Right hindlimb (tissue), 1 donor: Measurements from ENCODE around the gene ITGB4.
A peak's percentile ranks its signal among the peaks of the same experiment; 100 is the strongest.

Experiments used
- DNase-seq: peaks from one replicate; pipeline ENCODE4 v3.0.0-alpha.2; 2018

ITGB4 gene

DNA sequence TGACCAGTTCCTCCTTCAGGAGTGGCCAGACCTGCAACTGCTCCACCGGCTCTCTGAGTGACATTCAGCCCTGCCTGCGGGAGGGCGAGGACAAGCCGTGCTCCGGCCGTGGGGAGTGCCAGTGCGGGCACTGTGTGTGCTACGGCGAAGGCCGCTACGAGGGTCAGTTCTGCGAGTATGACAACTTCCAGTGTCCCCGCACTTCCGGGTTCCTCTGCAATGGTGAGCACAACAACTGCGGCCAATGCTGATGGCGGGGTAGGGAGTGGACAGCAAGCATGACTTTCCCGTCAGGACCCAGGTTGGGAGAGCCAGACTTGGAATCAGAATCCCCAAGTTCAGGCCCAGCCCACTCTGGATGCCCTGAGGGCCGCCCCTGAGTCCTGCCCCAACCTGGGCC is 12.2 kb downstream of the ITGB4 start:
- no peak for DNase-seq

DNA sequence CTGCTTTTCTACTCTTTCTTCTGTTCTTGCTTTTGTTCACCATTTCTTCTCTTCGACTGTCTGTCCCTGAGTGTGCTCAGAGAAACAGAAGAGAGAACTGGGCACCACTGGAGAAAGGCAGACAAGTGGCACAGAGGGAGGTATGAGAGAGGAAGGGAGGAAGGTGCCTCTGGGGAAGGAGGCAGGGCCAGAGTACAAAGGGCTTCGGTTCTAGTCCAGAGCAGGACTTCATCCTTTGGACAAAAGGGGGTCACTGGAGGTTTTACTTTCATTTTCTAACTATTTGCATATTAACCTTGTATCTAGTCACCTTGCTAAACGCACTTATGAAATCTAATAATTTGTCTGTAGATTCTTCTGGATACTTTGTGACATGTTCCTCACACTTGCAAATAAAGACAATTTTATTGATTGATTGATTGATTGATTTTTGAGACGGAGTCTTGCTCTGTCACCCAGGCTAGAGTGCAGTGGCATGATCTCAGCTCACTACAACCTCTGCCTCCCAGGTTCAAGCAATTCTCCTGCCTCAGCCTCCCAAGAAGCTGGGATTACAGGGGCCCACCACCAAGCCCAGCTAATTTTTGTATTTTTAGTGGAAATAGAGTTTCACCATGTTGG is 13.5 kb downstream of the ITGB4 start:
- DNase-seq: no peak

DNA sequence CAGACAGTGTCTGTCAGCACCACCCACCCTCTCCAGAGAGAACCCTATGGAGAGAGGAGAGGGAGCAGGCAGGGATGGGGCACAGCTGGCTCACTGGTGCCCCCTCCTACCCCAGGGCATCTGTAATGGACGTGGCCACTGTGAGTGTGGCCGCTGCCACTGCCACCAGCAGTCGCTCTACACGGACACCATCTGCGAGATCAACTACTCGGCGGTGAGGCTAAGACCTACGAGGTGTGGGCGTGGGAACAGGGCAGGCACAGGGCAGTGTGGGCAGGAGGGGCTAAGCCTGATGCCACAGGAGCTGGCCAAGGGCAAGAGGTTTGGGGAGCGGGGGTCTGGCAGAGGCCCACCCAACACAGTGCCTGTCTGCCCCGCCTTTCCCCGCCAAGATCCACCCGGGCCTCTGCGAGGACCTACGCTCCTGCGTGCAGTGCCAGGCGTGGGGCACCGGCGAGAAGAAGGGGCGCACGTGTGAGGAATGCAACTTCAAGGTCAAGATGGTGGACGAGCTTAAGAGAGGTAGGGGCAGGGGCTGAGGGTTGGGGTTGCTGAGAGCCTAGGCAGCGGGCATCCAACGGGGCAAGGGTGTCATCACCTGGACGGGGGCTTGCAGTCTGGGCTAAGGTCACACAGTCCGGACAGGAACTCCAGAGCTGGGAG is 15.0 kb downstream of the ITGB4 start:
- DNase-seq: no peak

DNA sequence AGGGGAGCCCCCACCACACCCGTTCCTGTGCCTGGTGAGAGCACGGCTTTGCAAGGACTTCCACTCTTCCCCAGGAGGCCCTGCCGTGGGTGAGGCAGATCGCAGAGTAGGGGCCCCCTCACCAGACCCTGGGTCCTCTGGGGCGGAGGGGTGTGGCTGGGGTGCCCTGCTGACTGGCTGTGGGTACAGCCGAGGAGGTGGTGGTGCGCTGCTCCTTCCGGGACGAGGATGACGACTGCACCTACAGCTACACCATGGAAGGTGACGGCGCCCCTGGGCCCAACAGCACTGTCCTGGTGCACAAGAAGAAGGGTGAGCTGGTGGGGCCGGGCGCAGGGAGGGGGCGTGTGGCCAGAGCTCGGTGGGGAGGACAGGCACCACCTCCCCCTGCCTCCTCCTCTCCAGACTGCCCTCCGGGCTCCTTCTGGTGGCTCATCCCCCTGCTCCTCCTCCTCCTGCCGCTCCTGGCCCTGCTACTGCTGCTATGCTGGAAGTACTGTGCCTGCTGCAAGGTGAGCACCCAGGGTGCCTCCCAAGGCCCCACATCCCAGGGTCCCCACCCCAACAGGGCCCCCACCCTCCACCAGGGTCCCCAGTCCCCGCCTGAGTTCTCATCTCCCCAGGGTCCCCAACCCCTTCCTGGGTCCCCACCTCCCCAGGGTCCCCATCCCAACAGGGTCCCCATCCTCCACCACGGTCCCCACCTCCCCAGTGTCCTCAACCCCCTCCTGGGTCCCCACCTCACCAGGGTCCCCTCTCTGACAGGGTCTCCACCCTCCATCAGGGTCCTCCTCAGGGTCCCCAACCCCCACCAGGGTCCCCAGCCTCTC is 16.1 kb downstream of the ITGB4 start:
- no peak for DNase-seq

DNA sequence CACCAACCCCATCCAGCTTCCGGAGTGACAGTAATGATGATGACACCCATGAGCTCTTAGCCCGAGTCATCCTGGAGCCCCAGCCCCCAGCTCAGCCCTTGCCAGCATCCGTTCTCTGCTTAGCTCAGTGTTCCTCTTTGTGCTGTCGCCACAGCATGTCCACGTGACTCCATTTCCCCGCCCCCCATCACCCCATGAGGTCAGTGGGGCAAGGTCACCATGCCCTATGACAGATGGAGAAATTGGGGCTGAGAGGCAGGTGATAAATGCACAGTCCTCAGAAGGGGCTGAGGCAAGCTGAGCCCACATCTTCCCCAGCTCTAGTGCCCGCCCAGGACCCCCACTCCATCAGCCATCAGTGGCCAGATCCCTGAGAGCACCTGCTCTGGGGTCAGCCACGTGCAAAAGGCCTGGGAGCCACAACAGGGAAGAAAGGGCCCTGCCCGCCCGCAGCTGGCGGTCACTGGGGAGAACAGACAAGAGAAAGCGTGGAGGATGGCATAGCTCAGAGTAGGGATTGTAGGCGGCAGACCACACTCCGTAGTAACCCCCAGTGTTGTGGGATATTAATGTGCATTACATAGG is 17.1 kb downstream of the ITGB4 start:
- DNase-seq: no peak

DNA sequence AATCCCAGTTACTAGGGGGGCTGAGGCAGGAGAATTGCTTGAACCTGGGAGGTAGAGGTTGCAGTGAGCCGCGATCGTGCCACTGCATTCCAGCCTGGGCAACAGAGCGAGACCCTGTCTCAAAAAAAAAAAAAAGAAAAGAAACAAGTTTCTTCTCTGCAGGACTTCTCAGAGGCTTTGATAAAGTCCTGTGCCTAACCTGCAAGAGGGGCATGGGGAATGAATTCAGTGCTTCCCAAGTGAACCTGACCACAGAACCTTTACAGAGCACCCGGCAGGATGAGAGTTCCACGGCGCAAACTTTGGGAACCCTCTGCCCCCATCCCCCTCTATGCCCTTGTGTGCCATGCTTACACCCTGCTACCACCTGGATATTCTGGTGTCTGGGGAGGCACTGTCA is 17.9 kb downstream of the ITGB4 start:
- DNase-seq: no peak

DNA sequence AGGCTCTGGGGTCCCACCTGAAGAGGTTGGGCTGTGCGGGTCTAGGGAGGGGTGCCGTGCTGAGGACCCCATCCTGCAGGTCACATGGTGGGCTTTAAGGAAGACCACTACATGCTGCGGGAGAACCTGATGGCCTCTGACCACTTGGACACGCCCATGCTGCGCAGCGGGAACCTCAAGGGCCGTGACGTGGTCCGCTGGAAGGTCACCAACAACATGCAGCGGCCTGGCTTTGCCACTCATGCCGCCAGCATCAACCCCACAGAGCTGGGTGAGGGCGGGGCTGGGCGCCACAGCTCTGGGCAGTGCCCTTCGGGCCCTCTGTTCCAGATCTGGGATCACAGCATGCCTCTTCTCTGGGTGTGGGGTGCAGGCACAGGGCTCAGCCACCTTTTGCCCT is 18.5 kb downstream of the ITGB4 start:
- no peak for DNase-seq

DNA sequence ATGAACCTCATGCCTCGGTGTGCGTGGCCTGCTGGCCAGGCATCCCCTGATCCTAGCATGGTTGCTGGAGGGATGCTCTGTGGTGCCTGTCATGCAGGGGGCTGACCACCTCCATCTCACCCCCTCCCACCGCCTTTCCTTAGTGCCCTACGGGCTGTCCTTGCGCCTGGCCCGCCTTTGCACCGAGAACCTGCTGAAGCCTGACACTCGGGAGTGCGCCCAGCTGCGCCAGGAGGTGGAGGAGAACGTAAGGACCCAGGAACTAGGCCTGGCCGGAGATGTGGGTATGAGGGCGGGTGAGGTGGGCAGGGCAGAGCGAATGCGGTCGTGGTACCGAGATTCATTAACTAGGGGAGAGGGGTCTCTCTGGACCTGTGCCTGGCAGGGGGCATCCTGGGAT is 19.0 kb downstream of the ITGB4 start:
- no peak for DNase-seq

DNA sequence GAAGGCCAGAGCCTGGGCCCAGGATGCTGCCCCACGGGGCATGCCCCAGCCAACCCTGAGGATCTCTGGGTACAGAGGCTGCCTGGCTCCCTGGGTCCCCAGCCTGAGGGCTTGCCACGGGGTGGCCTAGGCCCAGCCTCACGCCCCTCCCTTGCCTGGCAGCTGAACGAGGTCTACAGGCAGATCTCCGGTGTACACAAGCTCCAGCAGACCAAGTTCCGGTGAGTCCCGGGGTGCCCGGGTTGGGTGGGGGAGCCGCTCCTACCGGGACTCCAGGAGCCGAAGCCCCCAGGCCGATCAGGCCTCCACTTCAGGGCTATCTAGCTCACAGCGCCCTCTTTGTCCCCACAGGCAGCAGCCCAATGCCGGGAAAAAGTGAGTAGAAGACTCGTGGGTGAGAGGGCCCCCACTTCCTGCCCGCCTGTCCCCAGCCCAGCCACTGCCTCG is 19.4 kb downstream of the ITGB4 start:
- no peak for DNase-seq

DNA sequence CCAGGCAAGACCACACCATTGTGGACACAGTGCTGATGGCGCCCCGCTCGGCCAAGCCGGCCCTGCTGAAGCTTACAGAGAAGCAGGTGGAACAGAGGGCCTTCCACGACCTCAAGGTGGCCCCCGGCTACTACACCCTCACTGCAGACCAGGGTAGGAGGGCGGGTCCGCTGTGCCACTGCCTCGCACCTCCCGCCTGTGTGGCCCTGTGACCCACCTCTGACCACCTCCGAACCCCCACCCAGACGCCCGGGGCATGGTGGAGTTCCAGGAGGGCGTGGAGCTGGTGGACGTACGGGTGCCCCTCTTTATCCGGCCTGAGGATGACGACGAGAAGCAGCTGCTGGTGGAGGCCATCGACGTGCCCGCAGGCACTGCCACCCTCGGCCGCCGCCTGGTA is 21.1 kb downstream of the ITGB4 start:
- no peak for DNase-seq

DNA sequence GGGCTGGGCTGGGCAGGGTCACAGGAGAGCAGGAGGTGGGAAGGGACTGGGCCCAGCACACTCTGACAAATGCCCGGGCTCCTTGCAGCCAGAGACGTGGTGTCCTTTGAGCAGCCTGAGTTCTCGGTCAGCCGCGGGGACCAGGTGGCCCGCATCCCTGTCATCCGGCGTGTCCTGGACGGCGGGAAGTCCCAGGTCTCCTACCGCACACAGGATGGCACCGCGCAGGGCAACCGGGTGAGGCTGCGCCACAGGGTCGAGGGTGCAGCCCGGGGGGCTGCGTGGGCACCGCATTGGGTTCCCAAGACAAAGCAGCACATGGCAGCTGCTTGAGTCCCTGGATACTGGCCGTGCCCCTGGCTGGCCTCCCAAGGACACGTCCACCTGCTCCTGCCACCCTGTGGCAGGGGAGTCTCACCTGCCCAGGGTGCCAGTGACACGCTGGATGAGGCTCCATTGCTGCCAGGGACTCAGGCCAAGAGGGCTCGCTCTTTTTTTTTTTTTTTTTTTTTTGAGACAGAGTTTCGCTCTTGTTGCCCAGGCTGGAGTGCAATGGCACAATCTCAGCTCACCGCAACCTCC is 22.5 kb downstream of the ITGB4 start:
- no peak for DNase-seq

DNA sequence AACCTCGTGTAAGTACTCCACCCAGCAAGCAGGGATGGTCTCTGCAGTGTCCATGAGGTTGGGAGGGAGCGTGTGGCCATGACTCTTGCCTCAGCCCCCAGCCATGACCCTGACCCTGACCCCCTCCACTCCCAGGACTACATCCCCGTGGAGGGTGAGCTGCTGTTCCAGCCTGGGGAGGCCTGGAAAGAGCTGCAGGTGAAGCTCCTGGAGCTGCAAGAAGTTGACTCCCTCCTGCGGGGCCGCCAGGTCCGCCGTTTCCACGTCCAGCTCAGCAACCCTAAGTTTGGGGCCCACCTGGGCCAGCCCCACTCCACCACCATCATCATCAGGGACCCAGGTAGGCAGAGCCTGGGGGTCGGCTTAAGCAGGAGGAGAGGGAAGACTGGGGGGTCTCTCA is 27.4 kb downstream of the ITGB4 start:
- DNase-seq: no peak

DNA sequence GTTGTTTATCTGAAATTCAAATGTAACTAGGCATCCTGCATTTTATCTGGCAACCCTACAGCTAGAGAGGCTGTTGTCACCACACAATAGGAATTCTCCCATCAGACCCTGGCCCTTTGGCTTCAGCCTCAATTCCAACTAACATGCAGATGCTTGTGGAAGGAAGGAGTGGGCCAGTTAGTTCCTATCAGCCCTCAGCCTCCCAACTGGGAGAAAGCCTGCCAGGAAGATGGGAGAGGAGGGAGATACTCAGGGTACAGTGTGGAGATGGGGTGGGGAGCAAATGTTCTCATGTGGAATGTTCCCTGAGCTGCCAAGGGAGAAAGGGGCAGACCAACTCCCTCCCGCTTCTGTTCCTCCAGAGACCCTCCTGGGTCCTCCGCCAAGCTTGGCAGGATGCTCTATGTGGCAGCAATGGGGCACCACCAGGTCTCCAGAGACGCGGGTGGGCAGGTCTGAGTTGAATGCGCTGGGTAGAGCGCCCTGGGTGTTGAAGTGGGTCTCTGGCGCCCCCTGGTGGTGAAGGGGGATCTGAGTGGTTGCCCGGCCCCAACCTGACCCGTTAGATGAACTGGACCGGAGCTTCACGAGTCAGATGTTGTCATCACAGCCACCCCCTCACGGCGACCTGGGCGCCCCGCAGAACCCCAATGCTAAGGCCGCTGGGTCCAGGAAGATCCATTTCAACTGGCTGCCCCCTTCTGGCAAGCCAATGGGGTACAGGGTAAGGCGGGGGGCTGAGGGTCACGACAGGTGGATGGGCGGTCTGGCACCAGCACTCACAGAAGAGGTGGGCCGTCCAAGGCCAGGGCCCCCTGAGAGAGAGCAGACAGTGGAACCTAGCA is 28.5 kb downstream of the ITGB4 start:
- peak; percentile 80 for DNase-seq

DNA sequence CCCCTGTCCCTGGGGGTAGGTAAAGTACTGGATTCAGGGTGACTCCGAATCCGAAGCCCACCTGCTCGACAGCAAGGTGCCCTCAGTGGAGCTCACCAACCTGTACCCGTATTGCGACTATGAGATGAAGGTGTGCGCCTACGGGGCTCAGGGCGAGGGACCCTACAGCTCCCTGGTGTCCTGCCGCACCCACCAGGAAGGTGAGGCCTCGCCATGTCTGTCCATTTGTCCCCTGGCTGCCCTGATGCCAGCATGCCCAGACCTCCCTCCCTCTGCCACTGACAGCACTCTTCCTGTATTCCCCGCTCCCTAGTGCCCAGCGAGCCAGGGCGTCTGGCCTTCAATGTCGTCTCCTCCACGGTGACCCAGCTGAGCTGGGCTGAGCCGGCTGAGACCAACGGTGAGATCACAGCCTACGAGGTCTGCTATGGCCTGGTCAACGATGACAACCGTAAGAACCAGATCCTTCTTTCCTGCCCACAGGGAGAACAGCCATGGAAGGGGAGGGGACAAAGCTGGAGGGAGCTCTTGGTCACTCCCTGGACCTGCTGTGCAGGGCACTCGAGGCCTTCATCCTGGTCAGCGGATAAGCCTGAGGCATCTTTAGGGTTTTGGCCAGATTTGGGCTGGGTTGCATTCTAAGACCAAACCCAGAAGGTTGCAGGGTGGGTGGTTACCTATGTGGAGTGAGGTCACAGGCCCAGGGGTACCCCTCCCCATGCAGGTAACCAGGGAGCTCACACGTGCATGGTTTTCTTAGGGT is 29.6 kb downstream of the ITGB4 start:
- DNase-seq: no peak

DNA sequence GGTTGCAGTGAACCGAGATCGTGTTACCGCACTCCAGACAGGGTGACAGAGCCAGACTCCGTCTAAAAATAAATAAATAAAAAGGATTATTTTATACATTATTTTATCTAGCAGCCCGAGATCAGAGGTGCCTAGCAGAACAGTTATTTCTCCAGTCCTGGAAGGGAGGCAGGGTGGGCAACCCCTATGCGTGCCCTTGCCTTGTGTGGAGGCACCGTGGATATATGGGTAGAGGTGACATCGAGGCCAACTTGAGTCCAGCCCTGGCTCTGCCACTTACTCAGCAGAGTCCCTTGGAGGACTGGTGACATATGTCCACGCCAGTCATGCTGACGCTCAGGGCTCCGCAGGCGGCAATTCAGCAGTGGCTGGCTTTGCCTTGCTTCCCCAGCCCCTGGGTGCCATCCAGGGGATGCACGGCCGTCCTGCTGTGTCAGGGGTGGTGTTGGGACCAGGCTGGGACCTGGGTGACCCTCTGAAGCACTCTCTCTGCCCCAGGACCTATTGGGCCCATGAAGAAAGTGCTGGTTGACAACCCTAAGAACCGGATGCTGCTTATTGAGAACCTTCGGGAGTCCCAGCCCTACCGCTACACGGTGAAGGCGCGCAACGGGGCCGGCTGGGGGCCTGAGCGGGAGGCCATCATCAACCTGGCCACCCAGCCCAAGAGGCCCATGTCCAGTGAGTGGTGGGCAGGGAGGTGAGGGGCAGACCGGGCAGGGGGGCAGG is 30.6 kb downstream of the ITGB4 start:
- DNase-seq: no peak

DNA sequence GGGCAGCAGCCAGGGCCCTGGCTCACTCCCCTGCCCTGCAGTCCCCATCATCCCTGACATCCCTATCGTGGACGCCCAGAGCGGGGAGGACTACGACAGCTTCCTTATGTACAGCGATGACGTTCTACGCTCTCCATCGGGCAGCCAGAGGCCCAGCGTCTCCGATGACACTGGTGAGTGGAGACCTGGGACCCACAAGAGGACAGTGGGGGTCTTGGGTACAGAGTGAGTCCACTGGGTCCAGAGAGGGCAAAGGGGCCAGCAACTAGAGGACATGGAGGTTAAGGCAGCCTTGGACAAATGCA is 31.1 kb downstream of the ITGB4 start:
- DNase-seq: no peak

DNA sequence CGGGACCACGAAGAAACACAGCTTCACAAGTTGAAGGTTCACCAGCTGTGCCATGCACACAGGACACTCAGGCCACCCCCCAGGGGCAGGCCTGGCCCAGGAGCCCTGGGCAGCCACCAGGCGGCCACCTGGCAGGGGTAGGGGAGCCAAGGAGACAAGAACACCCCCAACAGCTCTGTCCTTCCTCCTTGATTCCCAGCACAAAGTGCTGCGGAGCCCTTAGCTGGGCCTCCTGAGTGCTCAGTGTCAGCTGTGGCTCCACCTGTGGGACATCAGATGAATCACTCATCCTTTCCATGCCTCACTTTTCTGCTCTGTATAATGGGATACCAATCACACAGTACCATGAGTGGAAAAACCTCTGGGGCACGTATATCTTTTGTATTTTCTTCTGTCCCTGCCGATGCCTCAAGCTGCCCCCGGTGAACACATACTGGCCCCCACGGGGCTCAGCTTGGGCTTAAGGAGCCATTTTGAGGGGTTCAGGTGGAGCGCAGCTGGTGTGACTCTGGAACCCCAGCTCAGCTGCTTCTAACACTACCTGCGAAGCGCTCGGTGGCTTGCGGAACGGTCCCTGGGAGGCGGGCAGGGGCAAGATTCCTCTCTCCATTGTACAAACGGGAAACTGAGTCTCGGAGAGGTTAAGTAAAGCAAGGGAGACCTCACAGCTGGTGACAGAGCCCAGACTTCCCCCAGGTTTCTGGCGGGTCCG is 31.7 kb downstream of the ITGB4 start:
- no peak for DNase-seq

DNA sequence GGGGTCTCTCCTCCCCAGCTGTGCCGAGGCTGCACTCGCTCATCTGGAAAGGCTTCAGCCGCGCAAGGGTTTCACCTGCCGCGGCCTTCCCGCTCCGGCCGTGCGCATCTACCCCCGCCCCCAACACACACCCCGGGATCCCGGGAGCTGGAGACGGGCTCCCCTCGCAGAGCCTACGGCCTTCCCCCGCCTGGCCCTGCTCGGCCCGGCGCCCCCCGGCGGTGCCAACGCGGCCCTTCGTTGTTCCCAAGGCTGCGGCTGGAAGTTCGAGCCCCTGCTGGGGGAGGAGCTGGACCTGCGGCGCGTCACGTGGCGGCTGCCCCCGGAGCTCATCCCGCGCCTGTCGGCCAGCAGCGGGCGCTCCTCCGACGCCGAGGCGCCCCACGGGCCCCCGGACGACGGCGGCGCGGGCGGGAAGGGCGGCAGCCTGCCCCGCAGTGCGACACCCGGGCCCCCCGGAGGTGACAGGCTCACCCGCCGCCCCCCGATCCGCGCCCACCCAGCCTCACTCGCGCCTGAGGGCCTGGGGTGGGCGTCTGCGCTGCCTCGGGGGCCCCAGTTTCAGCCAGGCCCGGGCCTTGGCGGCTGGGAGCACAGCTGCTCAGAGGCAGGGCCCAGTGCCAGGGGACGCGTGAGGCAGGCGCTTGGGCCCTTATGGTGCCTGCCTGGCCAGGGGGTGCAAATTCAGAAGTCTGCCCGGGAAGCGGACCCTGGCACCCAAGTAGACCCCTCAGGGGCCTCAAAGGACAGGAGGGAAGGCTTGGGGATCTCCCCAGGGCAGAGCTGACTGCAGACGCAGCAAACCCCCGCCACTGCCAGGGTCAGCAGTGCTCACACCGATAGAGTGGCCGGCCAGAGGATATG is 32.5 kb downstream of the ITGB4 start:
- peak; percentile 86 for DNase-seq
